Transverse colon (tissue), 4 donors: Measurements from ENCODE around the gene BICDL1.

Experiments used
- EP300 ChIP-seq: sonication (generic); formaldehyde crosslinking; IDR thresholded peaks from one replicate; pipeline ENCODE4 v1.6.1; 2017; ENCODE audit warnings: antibody characterized with exemption, low read depth
- POLR2A ChIP-seq: fragments of 450-650 bp; IDR thresholded peaks from one replicate; pipeline ENCODE4 v1.6.1; 2016; ENCODE audit warnings: antibody characterized with exemption, mild to moderate bottlenecking, moderate library complexity
- POLR2AphosphoS5 ChIP-seq, 3 donors: sonication (generic); formaldehyde crosslinking; IDR thresholded peaks; one replicate each; pipeline ENCODE4 v1.6.1; 2016; ENCODE audit warnings: antibody characterized with exemption in 3 of 3
- TF ChIP-seq, protein P1 (sequence below), 5 experiments: fragments of 200-600 bp in 3 of 5; fragments of 450-650 bp in 2 of 5; sonication (generic) in 3 of 5; IDR thresholded peaks; 1 replicate in 2 of 5; 2 replicates in 3 of 5; pipeline ENCODE4 v1.5.1; 2016 to 2017; ENCODE audit warnings: antibody characterized with exemption in 5 of 5, inconsistent platforms in 3 of 5, mild to moderate bottlenecking in 2 of 5, moderate library complexity in 1 of 5

DNA sequence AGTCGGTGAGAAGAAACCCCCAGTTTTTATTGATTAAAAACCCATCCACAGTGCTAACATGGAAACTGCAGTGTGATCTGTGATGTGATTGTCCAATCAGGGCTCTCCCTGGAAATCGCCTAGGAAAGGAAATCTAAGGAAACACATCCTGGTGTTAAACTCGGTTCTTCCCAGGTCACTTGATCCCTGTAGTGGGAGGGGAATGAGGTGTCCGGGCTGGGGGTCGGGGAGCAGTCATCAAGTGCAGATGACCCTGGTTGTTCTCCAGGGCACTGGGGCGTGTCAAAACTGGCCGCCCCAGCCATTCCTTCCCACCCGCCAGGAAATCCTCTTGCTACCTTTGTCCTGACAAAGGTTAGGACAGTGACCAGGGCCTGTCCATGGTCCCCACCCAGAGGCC lies 106.7 kb downstream of the BICDL1 start:
- TF ChIP-seq, protein P1, sequence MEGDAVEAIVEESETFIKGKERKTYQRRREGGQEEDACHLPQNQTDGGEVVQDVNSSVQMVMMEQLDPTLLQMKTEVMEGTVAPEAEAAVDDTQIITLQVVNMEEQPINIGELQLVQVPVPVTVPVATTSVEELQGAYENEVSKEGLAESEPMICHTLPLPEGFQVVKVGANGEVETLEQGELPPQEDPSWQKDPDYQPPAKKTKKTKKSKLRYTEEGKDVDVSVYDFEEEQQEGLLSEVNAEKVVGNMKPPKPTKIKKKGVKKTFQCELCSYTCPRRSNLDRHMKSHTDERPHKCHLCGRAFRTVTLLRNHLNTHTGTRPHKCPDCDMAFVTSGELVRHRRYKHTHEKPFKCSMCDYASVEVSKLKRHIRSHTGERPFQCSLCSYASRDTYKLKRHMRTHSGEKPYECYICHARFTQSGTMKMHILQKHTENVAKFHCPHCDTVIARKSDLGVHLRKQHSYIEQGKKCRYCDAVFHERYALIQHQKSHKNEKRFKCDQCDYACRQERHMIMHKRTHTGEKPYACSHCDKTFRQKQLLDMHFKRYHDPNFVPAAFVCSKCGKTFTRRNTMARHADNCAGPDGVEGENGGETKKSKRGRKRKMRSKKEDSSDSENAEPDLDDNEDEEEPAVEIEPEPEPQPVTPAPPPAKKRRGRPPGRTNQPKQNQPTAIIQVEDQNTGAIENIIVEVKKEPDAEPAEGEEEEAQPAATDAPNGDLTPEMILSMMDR (IDR thresholded peaks at IDR 0.05): no peak
- TF ChIP-seq POLR2A: no peak
- no peak for TF ChIP-seq EP300
- TF ChIP-seq POLR2AphosphoS5 (IDR thresholded peaks at IDR 0.05): no peak
